ENCODE measurements around the gene CPTP.

Gene CPTP

GRCh38 chr1:1324524-1325287 lies at the start of gene CPTP, which contains the start of gene INTS11:
Gene CPTP (plus strand): TSS chr1:1324802. CDS start chr1:1326911, 2,109 bp downstream.
Gene INTS11 (minus strand): TSS chr1:1324660. CDS start chr1:1324608, 52 bp downstream.
- DNase-seq (ENCODE audit: low read depth): peak; percentile 73

GRCh38 chr1:1274931-1275431 lies 49.6 kb upstream of the CPTP start:
- DNase-seq (ENCODE audit: low read depth): no peak

GRCh38 chr1:1275836-1276235 lies 48.8 kb upstream of the CPTP start:
- DNase-seq (ENCODE audit: low read depth): no peak

- no peak for DNase-seq (ENCODE audit: low read depth)
These were observed 46.0 kb upstream of the CPTP start for GRCh38 chr1:1278620-1279019.

- no peak for DNase-seq (ENCODE audit: low read depth)
These were observed 45.6 kb upstream of the CPTP start for GRCh38 chr1:1279028-1279427.

DNA sequence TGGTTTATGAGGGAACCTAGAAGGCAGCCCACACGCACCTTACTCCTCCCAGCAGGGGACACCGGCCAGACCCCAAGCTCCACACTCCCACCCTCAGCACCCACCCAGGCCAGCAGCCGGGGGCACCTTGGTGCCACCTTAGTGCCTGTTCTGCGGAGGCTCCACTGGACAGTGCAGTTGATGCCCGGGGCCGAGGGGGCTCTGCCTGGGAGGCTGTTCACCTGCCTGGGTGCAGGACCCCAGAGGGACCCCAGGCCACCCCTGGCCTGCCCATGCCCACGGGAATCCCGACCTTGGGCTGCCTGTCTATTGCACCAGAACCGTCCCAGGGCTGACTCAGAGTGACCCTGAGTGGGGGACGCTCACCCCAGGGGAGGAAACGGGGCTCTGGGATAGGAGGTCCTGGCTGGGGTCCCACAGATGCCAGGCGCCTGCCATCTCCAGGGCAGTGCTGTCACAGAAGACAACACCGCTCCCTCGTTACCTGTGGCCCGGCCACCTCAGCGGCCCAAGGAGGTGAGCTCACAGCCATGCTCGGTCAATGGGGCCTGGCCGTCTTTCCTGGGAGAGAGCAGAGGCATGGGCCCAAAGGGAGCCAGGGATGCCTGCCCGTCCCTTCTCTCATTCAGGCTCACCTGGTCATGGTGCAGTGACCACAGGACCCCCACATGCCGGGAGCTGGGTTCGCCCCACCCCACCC lies 43.7 kb upstream of the CPTP start:
- DNase-seq (ENCODE audit: low read depth): no peak

DNA sequence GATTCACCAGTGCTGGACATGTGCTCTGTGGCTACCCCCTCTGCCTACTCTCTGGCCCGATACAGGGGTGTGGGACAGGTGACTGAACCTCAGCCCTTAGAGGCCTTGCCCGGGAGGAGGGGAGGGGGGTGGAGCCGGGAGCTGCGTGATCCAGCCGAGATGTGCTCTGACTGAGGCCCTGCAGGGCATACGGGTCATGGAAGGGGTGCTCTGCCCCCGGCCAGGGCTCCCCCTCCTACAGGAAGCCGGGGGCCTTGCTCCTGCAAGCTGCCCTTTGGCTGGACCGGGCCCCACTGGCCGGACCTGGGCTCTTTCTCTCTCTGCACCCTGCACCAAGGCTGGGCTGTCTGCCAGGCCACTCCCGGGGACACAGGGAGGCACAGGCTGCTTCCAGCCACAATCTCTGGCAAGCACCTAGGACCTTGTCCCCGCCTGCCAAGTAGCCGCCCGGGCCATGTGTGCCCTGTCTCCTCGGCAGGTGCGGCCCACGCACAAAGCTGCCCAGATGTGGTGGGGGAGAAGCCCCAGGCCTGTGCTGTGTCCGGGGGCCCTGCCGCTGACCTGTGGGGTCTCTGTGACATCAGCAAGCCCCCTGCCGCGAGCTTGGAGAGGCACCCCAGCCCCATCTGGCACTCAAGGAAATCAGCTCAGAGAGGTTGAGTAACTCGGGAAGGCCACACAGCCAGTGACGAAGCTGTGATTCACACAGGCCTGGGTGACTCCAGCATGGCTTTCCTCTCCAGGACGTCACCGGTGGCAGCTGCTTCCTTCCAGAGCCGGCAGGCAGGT lies 42.9 kb upstream of the CPTP start:
- DNase-seq (ENCODE audit: low read depth): no peak

- DNase-seq (ENCODE audit: low read depth): no peak
These were observed 41.6 kb upstream of the CPTP start for GRCh38 chr1:1282998-1283397.

GRCh38 chr1:1283821-1284220 lies 40.8 kb upstream of the CPTP start:
- no peak for DNase-seq (ENCODE audit: low read depth)

- no peak for DNase-seq (ENCODE audit: low read depth)
These were observed 40.1 kb upstream of the CPTP start for GRCh38 chr1:1284221-1285101.

DNA sequence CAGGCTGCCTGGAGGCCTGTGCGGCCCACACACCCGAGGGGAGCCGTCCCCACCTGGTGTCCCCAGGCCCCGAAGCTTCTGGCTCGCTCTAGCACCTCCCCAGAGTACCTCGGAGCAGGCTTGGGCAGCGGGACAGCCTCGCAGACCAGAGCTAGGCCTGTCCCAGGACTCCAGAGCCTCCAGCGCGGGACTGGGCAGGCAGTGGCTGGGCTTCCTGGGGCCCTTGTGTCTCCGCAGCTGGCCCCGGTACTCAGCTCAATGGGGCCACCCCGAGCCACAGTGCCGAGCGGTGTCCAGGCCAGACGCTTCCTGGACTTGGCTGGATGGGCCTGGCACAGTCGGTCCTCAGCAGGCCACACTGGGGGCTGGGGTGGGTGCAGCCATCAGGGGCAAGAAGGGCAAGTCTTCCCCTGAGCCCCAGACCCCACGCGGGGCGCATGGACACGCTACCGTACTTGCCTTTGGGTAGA lies 39.5 kb upstream of the CPTP start:
- no peak for DNase-seq (ENCODE audit: low read depth)

DNA sequence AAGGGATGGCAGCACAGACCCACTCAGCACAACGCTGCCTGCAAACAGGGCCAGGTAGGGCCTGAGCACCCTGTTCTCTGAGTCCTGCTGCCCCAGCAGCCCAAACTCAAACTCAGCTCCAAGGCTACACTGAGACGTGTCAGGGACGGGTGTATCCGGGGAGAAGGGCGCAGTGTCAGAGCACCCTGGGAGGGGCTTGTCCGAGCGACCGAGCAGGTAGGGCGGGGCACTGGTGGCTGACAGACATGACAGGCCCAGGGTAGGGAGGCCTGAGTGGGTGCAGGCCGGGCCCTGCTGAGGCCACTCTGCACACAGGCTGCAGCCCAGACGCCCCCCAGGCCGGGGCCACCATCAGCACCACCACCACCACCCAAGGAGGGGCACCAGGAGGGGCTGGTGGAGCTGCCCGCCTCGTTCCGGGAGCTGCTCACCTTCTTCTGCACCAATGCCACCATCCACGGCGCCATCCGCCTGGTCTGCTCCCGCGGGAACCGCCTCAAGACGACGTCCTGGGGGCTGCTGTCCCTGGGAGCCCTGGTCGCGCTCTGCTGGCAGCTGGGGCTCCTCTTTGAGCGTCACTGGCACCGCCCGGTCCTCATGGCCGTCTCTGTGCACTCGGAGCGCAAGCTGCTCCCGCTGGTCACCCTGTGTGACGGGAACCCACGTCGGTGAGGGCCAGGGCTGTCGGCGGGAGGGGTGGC lies 38.8 kb upstream of the CPTP start:
- DNase-seq (ENCODE audit: low read depth): no peak

GRCh38 chr1:1286313-1287261 lies 38.0 kb upstream of the CPTP start:
- no peak for DNase-seq (ENCODE audit: low read depth)

- no peak for DNase-seq (ENCODE audit: low read depth)
These were observed 37.1 kb upstream of the CPTP start for GRCh38 chr1:1287288-1288110.

DNA sequence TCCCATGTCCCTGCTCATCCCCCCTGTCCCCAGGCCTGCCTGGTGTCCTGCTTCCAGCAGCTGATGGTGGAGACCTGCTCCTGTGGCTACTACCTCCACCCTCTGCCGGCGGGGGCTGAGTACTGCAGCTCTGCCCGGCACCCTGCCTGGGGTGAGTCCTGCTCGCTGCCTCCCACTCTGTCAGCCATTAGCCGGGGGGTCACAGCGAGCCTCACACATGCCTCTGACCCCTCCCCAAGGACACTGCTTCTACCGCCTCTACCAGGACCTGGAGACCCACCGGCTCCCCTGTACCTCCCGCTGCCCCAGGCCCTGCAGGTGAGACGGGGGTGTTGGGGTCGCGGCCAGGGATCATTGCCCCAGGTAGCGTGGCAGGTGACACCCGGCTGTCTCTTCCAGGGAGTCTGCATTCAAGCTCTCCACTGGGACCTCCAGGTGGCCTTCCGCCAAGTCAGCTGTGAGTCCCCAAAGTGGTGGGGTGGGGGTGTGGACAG lies 34.3 kb upstream of the CPTP start:
- no peak for DNase-seq (ENCODE audit: low read depth)

GRCh38 chr1:1291023-1291528 lies 33.5 kb upstream of the CPTP start:
- no peak for DNase-seq (ENCODE audit: low read depth)

DNA sequence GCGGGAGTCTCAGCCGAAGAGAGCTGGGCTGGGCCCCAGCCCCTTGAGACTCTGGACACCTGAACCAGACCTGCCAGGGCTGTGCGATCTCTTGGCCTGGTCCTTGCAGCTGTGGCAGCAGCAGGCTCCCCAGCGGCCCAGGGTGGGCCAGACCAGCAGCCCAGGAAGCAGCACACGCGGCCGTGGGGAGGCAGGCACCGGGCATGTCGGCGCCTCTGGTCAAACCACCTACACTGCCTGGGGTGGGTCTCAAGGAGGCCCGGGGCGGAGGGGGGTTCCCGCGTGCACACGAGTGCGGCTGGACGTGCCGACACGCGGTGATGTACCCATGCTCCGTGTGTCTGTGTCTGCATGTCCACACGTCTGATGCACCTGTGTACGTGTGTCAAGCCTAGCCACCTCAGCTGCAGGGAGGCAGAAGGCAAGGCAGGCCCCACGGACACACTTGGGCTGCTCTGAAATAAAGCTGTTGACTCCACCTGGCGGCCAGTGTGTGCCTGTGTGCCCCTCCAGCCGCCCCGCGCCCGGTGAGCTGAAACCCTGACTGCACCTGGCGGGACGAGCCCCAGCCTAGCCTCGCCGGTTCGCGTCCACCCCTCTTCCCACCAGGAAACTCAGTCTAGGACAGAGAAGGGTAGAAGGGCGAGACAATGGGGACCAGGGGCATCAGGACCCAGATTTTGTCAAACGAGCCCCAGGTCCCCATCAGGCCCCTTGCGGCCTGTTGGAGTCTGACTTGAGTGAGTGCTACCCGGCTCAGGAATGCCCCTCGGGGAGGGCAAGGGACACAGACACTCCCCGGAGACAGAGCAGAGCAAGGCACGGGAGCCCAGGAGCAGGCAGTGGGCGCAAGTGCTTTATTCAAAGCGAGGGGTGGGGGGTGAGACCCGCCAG lies 32.8 kb upstream of the CPTP start:
- no peak for DNase-seq (ENCODE audit: low read depth)
